Left kidney (tissue), 2 donors: ENCODE results near the gene HSPA5. TPM values are rescaled to one million over a fixed set of nuclear protein-coding genes. Genes with fewer than 3 reads are reported as not detected.
A peak's percentile ranks its signal among the peaks of the same experiment; 100 is the strongest.
"Not testable (repeated sequence)": the region's sequence is repeated elsewhere in the genome, so short reads cannot be mapped to it uniquely, and the experiment has no call there.

Source experiments
- DNase-seq: peaks from one replicate; pipeline ENCODE4 v3.0.0-alpha.2; 2013
- polyA plus RNA-seq: library from polyadenylated mRNA; unstranded; fragments of 120-200 nt; gene quantifications from one replicate; pipeline ENCODE4 v1.2.1, GENCODE V29; 2013; ENCODE audit not compliant: insufficient read length

The HSPA5 gene
- polyA plus RNA-seq, 1 donor: 365 TPM

- no peak for DNase-seq
Observed at GRCh38 chr9:125246261-125246667, 5.1 kb upstream of the HSPA5 start.

GRCh38 chr9:125243792-125244260 lies 2.7 kb upstream of the HSPA5 start:
- no peak for DNase-seq

- DNase-seq: no peak
Observed at GRCh38 chr9:125241863-125242739, 958 bp upstream of the HSPA5 start.

GRCh38 chr9:125240649-125240999 lies 519 bp downstream of the HSPA5 start:
- DNase-seq: peak; percentile 15

GRCh38 chr9:125239631-125240597 lies 1.2 kb downstream of the HSPA5 start:
- no peak for DNase-seq

GRCh38 chr9:125238915-125239446 lies 2.2 kb downstream of the HSPA5 start:
- DNase-seq: no peak

- no peak for DNase-seq
Observed at GRCh38 chr9:125238127-125238914, 2.8 kb downstream of the HSPA5 start.

- DNase-seq: not testable (repeated sequence)
Observed at GRCh38 chr9:125236520-125237159, 4.5 kb downstream of the HSPA5 start.

GRCh38 chr9:125235804-125236519 lies 5.2 kb downstream of the HSPA5 start:
- DNase-seq: no peak

GRCh38 chr9:125234099-125234498 lies 7.0 kb downstream of the HSPA5 start:
- not testable (repeated sequence) for DNase-seq

GRCh38 chr9:125233678-125234077 lies 7.5 kb downstream of the HSPA5 start:
- DNase-seq: no peak

- DNase-seq: no peak
Observed at GRCh38 chr9:125227761-125228160, 13.4 kb downstream of the HSPA5 start.

- not testable (repeated sequence) for DNase-seq
Observed at GRCh38 chr9:125224858-125225257, 16.3 kb downstream of the HSPA5 start.

- no peak for DNase-seq
Observed at GRCh38 chr9:125218621-125219020, 22.5 kb downstream of the HSPA5 start.

- no peak for DNase-seq
Observed at GRCh38 chr9:125214186-125214585, 27.0 kb downstream of the HSPA5 start.

- no peak for DNase-seq
Observed at GRCh38 chr9:125204477-125204876, 36.7 kb downstream of the HSPA5 start.

- DNase-seq: no peak
Observed at GRCh38 chr9:125202846-125203618, 38.1 kb downstream of the HSPA5 start.

GRCh38 chr9:125200216-125201047 lies 40.7 kb downstream of the HSPA5 start, which contains the start of gene RABEPK:
TSS of gene RABEPK (plus strand) at chr9:125200542. CDS start at chr9:125203014, 2,472 bp downstream.
- DNase-seq: peak; percentile 94
